ENCODE measurements around the gene POLE4. TPM values are rescaled to one million over a fixed set of nuclear protein-coding genes. Genes with fewer than 3 reads are reported as not detected.

POLE4 gene, protein sequence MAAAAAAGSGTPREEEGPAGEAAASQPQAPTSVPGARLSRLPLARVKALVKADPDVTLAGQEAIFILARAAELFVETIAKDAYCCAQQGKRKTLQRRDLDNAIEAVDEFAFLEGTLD
- total RNA-seq: 18.9 and 23.5 TPM in 2 replicates

DNA sequence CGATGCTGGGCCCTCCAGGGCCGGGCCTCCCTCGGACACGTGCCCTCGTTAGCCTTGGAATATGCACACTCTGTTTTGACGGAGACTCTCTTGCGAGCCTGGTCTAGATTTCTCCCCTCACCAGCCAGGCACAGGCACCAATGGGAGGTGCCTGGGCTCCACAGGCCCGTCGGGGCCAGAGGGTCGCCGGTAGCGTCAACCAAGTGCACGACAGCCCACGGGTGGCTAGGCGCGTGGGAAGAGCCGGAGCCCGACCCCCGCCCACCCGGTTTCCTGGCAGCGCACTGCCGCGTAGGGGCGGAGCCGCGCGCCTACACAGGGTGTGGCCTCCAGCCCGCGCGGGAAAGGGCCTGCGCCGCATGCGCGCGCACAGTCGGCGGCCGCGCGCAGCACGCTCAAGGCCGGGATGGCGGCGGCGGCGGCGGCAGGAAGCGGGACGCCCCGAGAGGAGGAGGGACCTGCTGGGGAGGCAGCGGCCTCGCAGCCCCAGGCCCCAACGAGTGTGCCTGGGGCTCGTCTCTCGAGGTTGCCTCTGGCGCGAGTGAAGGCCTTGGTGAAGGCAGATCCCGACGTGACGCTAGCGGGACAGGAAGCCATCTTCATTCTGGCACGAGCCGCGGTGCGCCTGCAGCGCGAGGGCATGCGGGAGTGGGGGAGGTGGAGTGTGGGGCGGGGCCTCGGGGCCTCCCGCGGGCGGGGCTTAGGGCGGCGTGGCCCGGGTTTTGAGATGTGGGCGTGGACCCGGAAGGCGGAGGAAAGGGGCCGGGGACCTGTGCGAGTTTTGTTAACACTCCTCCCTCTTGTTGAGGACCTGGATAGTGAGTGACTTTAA, at the start of gene POLE4:
POLE4 (plus strand) TSS at position 370 of the 832 bp plus-strand sequence; CDS start at position 407, 37 bp downstream.
- Histone ChIP-seq H4K20me1 (ENCODE audit: insufficient read depth, low read length) (no peaks in the 10 kb centered on the region), H3K79me2 (ENCODE audit: insufficient read depth, low read length) (no peaks in the 10 kb centered on the region), H3K27ac (ENCODE audit: low read depth, low read length) (peak within 1 kb of the TSS; percentile 82), H3K4me2 (ENCODE audit: insufficient read depth, low read length) (peak within 1 kb of the TSS; percentile 80), H3K36me3 (ENCODE audit: insufficient read depth, low read length) (no peaks in the 10 kb centered on the region), H3K27me3 (ENCODE audit: insufficient read depth, low read length) (no peaks in the 10 kb centered on the region), H2AFZ (ENCODE audit: low read length) (peak within 1 kb of the TSS; percentile 94), H3K4me3 (ENCODE audit: insufficient read depth, low read length) (peak within 1 kb of the TSS; percentile 83), H3K9me3 (ENCODE audit: low read depth, low read length) (no peaks in the 10 kb centered on the region), H3K4me1 (ENCODE audit: insufficient read depth, low read length) (peaks cover 9% of the 10 kb centered on the region)
- no peak for TF ChIP-seq CTCF (IDR thresholded peaks at IDR 0.05; ENCODE audit: extremely low read depth, low read depth, low read length)
- peak; percentile 93 for DNase-seq (ENCODE audit: insufficient read length, low spot score, missing footprints)

DNA sequence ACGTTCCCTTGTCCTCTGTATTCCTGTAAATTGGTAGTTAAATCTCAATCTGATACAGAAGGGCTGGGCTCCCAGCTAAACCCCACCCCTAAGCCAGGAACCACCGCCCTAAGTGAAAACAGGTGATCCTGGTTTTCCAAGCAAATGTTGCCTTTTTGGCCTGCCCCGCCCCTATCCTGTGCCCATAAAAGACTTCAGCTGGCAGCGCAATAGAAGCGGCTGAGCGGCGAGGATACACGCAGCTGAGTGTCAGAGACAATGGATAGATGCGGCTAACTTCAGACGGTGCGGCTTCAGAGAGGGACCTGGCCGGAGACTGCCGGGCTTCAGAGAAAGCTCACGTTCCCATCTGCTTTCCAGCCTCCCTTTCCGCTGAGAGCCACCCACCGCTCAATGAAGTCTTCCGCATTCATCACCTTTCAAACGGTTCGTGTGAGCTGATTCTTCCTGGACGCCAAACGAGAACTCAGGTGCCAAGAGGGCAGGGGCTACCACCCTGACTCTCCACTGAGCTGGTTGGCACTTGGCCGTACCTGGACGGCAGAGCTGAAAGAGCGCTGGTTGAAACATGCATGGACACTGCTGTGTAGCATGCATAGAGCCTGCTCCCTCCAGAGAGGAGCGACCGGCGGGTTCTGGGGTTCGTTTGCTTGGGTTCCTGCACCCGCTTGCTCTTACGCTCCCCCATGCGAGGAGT, 49.5 kb upstream of the POLE4 start:
- Histone ChIP-seq H3K36me3 (ENCODE audit: insufficient read depth, low read length) (no peaks in the 10 kb centered on the region), H3K4me2 (ENCODE audit: insufficient read depth, low read length) (peak overlapping the region; percentile 49), H2AFZ (ENCODE audit: low read length) (peak overlapping the region; percentile 72), H3K9me3 (ENCODE audit: low read depth, low read length) (no peaks in the 10 kb centered on the region), H3K79me2 (ENCODE audit: insufficient read depth, low read length) (no peaks in the 10 kb centered on the region), H4K20me1 (ENCODE audit: insufficient read depth, low read length) (no peaks in the 10 kb centered on the region), H3K4me1 (ENCODE audit: insufficient read depth, low read length) (no peaks in the 10 kb centered on the region), H3K27me3 (ENCODE audit: insufficient read depth, low read length) (peaks cover 3% of the 10 kb centered on the region), H3K27ac (ENCODE audit: low read depth, low read length) (no peak overlapping the region), H3K4me3 (ENCODE audit: insufficient read depth, low read length) (peak overlapping the region; percentile 6)
- DNase-seq (ENCODE audit: insufficient read length, low spot score, missing footprints): no peak
- TF ChIP-seq CTCF (IDR thresholded peaks at IDR 0.05; ENCODE audit: extremely low read depth, low read depth, low read length): no peak

- Histone ChIP-seq H4K20me1 (ENCODE audit: insufficient read depth, low read length) (no peaks in the 10 kb centered on the region), H3K27me3 (ENCODE audit: insufficient read depth, low read length) (peaks cover 3% of the 10 kb centered on the region), H3K79me2 (ENCODE audit: insufficient read depth, low read length) (no peaks in the 10 kb centered on the region), H3K9me3 (ENCODE audit: low read depth, low read length) (no peaks in the 10 kb centered on the region), H3K4me3 (ENCODE audit: insufficient read depth, low read length) (no peak overlapping the region), H3K27ac (ENCODE audit: low read depth, low read length) (no peak overlapping the region), H3K4me1 (ENCODE audit: insufficient read depth, low read length) (no peaks in the 10 kb centered on the region), H2AFZ (ENCODE audit: low read length) (no peak overlapping the region), H3K4me2 (ENCODE audit: insufficient read depth, low read length) (no peak overlapping the region), H3K36me3 (ENCODE audit: insufficient read depth, low read length) (no peaks in the 10 kb centered on the region)
- TF ChIP-seq CTCF (IDR thresholded peaks at IDR 0.05; ENCODE audit: extremely low read depth, low read depth, low read length): no peak
- no peak for DNase-seq (ENCODE audit: insufficient read length, low spot score, missing footprints)
These were observed 48.2 kb upstream of the POLE4 start for GRCh38 chr2:74910245-74910644.

DNA sequence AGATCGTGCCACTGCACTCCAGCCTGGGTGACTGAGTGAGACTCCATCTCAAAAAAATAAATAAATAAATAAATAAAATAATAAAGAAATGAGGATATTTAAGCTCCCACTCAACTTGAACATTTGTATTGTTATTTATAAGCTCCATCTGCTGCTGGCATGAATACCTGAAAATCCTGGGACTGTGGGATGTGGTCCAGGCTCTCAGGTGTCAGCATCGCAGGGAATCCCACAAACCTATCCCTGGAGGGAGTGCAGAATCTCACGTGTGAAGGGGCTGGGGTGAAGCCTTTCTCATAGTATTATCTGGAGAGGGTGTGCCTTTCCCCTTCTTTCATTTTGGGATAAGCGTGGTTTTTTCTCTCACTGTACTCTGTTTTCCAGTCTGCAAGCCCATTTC, 47.4 kb upstream of the POLE4 start:
- Histone ChIP-seq H2AFZ (ENCODE audit: low read length) (no peak overlapping the region), H3K36me3 (ENCODE audit: insufficient read depth, low read length) (no peaks in the 10 kb centered on the region), H3K4me2 (ENCODE audit: insufficient read depth, low read length) (no peak overlapping the region), H4K20me1 (ENCODE audit: insufficient read depth, low read length) (no peaks in the 10 kb centered on the region), H3K4me3 (ENCODE audit: insufficient read depth, low read length) (no peak overlapping the region), H3K4me1 (ENCODE audit: insufficient read depth, low read length) (peaks cover 3% of the 10 kb centered on the region), H3K9me3 (ENCODE audit: low read depth, low read length) (no peaks in the 10 kb centered on the region), H3K27me3 (ENCODE audit: insufficient read depth, low read length) (peaks cover 3% of the 10 kb centered on the region), H3K27ac (ENCODE audit: low read depth, low read length) (no peak overlapping the region), H3K79me2 (ENCODE audit: insufficient read depth, low read length) (no peaks in the 10 kb centered on the region)
- TF ChIP-seq CTCF (IDR thresholded peaks at IDR 0.05; ENCODE audit: extremely low read depth, low read depth, low read length): no peak
- no peak for DNase-seq (ENCODE audit: insufficient read length, low spot score, missing footprints)

All from osteoblast (primary cell).